ENCODE measurements around the gene ZSWIM1. TPM values are rescaled to one million over a fixed set of nuclear protein-coding genes. Genes with fewer than 3 reads are reported as not detected.

The ZSWIM1 gene
- 11.2 and 19.8 TPM in 2 replicates for total RNA-seq (2014; rRNA removed; shearing (Covaris generic))

DNA sequence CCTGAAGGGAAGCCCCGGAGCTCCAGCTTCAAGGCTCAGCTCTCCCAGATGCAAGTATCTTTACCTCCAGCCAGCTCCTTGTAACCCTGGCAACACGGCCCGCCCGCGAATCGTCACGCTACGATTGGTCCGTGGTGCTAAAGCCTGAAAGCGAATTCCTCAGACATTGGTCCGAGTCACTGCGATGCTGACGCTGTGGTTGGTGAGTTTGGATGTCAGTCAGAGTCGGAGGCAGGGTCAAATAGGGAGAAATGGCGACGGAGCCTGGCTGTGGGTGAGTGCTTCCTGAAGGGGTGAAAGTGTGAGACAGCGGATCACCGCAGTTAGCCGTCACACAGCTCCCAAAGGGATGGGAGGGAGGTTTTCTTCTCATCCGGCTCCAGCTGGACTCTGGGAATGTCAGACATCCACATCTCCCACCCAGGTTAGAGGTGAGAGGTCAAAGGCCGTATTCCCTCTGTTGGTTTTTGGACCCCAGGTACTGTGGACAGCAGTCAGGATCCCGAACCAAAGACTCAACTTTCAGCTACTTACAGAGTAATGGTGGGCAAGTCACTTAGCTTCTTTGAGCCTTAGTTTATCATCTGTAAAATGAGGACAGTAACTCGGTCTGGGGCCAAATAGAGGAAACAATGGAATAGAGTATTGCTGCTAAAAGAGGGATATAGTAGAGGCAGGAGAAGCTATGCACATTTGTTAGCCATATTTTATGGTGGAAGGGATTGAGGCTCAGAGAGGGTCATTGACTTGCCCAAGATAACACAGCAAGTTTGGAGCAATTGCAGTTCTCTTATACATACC is at the start of gene ZSWIM1:
Gene ZSWIM1 (plus strand): TSS at position 240 of the 801 bp plus-strand sequence. CDS start 1,366 bp downstream, outside the sequence.
- DNase-seq (ENCODE audit: low read depth) = peak; percentile 100

DNA sequence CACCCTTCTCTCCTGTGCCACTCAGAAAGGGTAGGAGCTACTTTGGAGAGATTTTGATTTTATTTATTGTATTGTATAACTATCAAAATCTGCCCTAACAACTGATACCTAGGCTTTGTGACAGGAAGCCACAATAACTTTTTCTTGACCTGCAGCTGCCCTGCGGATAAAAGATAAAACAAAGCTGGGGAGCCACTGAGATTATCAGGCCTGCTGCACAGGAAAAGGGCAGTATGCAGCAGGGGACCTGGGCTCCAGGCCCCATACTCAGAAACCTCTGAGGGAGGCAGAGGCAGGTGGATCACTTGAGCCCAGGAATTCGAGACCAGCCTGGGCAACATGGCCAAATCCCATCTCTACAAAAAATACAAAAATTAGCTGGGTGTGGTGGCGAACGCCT is 48.4 kb upstream of the ZSWIM1 start:
- no peak for DNase-seq (ENCODE audit: low read depth)

GRCh38 chr20:45833030-45833882 is 47.8 kb upstream of the ZSWIM1 start, which contains the start of gene SNX21:
Gene SNX21 (plus strand): TSS chr20:45833799. CDS start chr20:45833920, 121 bp downstream.
- peak; percentile 95 for DNase-seq (ENCODE audit: low read depth)

DNA sequence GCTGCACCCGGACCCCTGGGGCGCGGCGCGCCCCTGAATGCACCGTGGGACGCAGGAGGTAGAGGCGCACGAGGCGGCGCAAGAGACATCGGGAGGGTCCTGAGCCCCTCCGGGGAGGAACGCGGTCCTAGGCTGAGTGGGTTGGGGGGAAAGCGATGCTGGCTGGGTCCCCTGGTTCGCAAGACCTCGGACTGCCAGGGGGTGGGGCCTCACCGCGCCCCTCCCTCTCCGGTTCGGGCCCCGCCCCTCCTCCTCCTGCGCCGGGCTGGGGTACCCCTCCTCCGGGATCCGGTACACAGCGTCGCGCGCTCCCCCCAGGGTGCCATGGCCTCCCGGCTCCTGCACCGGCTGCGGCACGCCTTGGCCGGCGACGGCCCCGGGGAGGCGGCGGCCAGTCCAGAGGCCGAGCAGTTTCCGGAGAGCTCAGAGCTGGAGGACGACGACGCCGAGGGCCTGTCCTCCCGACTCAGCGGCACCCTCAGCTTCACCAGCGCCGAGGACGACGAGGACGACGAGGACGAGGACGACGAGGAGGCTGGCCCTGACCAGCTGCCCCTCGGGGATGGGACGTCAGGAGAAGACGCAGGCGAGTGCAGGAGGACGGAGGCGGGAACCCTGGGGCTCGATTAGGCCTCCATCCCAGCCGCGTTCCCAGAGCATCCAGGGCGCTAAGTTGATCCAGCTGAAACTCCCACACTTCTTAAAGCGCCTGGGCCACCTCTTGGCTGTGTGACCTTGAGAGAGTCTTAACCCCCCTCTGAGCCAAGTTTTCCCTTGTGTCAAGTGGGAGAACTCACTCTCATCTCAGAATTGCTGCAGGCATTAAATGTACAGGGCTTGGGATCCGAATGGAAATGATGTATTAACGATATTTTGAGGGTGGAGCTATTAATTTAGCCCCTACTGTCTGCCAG is 46.9 kb upstream of the ZSWIM1 start:
- peak; percentile 73 for DNase-seq (ENCODE audit: low read depth)

DNA sequence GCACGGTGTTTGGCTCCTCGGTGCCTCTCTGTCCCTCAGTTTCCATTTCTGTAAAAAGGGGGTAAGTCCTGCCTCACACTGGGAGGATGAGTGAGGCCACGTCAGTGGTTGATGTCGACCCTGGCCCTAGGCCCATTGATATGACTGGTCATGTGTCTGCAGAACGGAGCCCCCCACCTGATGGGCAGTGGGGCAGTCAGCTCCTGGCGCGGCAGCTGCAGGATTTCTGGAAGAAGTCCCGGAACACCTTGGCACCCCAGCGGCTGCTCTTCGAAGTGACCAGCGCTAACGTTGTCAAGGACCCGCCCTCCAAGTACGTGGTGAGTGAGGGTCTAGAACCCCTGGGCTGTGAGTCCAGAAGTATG is 46.2 kb upstream of the ZSWIM1 start:
- DNase-seq (ENCODE audit: low read depth) = no peak

- DNase-seq (ENCODE audit: low read depth) = no peak
Measured at GRCh38 chr20:45835329-45835765, 45.7 kb upstream of the ZSWIM1 start.

GRCh38 chr20:45835825-45836224 is 45.2 kb upstream of the ZSWIM1 start:
- no peak for DNase-seq (ENCODE audit: low read depth)

DNA sequence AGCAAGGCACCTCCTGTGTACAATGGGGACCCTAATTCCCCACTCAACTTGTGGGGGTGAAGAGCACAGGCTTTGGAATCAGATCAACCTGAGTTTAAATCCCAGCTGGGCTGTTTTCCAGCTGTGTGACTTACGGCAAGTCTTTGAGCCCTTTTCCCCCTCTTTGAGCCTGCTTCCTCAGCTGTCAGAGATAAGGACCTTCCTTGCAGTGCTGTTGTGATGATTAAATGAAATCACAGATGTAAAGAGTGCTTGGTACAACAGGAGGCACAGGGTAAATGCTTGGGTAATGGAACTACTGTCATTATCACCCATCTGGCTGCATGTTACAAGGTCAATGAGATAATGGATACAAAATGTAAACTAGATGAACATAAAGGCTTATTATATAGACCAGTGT is 44.2 kb upstream of the ZSWIM1 start:
- no peak for DNase-seq (ENCODE audit: low read depth)

GRCh38 chr20:45840700-45841198 is 40.3 kb upstream of the ZSWIM1 start:
- DNase-seq (ENCODE audit: low read depth) = no peak

- no peak for DNase-seq (ENCODE audit: low read depth)
Measured at GRCh38 chr20:45841407-45842129, 39.5 kb upstream of the ZSWIM1 start.

GRCh38 chr20:45842169-45842812 is 38.7 kb upstream of the ZSWIM1 start:
- DNase-seq (ENCODE audit: low read depth) = peak; percentile 58

GRCh38 chr20:45843506-45843905 is 37.5 kb upstream of the ZSWIM1 start:
- no peak for DNase-seq (ENCODE audit: low read depth)

DNA sequence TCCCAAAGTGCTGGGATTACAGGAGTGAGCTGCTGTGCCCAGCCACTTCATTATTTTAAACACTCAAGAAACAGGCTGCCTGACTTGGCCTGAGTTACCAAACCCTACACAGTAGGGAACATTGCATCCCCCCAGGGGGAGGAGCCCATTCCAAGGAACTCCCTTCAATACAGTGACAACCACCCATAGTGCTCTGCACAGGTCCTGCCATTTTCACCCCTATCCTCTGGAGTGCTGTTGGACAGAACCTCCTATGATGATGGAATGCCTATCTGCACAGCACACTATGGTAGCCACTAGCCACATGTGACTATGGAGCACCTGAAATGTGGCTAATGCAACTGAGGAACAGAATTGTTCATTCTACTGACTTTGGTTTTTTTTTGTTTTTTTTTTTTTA is 35.6 kb upstream of the ZSWIM1 start:
- no peak for DNase-seq (ENCODE audit: low read depth)

DNA sequence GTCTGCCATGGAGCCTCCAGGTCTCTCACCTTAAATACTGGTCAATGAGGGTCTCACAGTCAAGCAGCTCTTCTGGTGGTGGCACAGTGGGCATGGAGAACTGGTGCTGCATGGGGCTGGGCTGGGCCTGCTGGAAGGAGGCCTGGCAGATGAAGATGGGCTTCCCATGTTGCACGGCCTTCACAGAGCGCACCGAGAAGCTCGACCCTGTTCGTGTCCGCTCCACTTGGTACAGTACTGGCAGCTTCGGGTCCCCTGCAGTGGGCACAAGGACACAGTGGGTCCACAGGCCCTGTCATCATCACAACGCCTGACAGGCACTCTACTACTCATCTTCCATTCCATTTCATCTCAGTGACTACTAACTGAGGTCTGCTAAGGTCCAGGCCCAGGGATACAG is 32.6 kb upstream of the ZSWIM1 start:
- no peak for DNase-seq (ENCODE audit: low read depth)

DNA sequence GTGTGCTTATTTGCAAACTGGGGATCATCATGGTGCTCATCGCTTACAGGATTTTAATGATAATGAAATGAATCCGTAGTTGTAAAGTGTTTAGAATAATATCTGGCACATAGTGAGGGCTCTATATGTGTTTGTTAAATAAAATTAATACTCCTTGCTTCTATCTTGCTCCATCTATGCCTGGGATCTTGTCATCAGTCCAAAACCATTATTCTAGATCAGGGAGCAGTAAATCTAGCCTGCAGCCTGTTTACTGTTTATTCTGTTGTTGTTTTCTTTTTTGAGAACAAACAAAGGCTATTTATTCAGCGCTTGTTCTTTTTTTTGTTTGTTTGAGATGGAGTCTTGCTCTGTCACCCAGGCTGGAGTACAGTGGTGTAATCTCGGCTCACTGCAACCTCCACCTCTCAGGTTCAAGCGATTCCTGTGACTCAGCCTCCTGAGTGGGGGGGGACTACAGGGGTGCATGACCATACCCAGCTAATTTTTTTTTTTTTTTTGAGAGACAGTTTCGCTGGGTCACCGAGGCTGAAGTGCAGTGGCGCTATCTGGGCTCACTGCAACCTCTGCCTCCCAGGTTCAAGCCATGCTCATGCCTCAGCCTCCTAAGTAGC is 32.0 kb upstream of the ZSWIM1 start:
- no peak for DNase-seq (ENCODE audit: low read depth)

- no peak for DNase-seq (ENCODE audit: low read depth)
Measured at GRCh38 chr20:45850238-45850637, 30.8 kb upstream of the ZSWIM1 start.

GRCh38 chr20:45850926-45851325 is 30.1 kb upstream of the ZSWIM1 start:
- no peak for DNase-seq (ENCODE audit: low read depth)

- DNase-seq (ENCODE audit: low read depth) = no peak
Measured at GRCh38 chr20:45851501-45851900, 29.5 kb upstream of the ZSWIM1 start.

DNA sequence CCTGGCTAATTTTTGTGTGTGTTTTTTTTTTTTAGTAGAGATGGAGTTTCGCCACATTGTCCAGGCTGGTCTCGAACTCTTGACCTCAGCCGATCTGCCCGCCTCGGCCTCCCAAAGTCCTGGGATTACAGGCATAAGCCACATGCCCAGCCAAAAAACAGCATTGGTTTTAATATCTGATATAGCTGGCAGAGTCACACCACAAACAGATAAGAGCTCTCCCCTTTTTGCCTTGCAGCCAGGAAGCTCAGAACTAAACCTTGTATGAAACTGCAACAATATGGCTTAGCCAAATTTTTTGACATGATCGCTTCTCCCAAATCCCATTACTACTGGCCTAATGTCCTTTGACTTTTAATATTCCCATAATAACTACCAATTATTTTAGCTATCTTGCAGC is 28.7 kb upstream of the ZSWIM1 start:
- no peak for DNase-seq (ENCODE audit: low read depth)

GRCh38 chr20:45853484-45853883 is 27.5 kb upstream of the ZSWIM1 start:
- DNase-seq (ENCODE audit: low read depth) = no peak
